T-helper 2 cell treated with Interferon-gamma antibody and Interleukin-4, amounts not matched to agents 5 μg/mL and 100 μg/mL, for 36 hours (primary cell): ENCODE data around the gene QRICH2.
"Not testable (repeated sequence)": the region's sequence is repeated elsewhere in the genome, so short reads cannot be mapped to it uniquely, and the experiment has no call there.

Source experiments
- DNase-seq: peaks from one replicate; pipeline ENCODE4 v3.0.0; 2021; ENCODE audit warnings: low spot score
- H3K27ac Mint-ChIP-seq: one replicate; pipeline ENCODE4 v1.8.0; 2021; ENCODE audit warnings: mild to moderate bottlenecking, mixed read lengths
- H3K27me3 Mint-ChIP-seq: one replicate; pipeline ENCODE4 v1.8.0; 2021; ENCODE audit warnings: low read depth, mixed read lengths
- H3K36me3 Mint-ChIP-seq: one replicate; pipeline ENCODE4 v1.8.0; 2021; ENCODE audit warnings: low read depth, mixed read lengths
- H3K4me1 Mint-ChIP-seq: one replicate; pipeline ENCODE4 v1.8.0; 2021; ENCODE audit warnings: low read depth, mixed read lengths
- H3K4me3 Mint-ChIP-seq: one replicate; pipeline ENCODE4 v1.8.0; 2022; ENCODE audit warnings: mild to moderate bottlenecking, moderate library complexity, mixed read lengths
- H3K9me3 Mint-ChIP-seq: one replicate; pipeline ENCODE4 v1.8.0; 2021; ENCODE audit warnings: mixed read lengths

The QRICH2 gene

GRCh38 chr17:76233588-76234353, 74.3 kb downstream of the QRICH2 start:
- Mint-ChIP-seq H3K4me3 (no peak overlapping the region), H3K36me3 (peaks cover 41% of the 10 kb centered on the region), H3K27me3 (no peaks in the 10 kb centered on the region), H3K4me1 (peaks cover 33% of the 10 kb centered on the region), H3K9me3 (no peaks in the 10 kb centered on the region), H3K27ac (peak overlapping the region; percentile 35)
- DNase-seq = no peak

- no peaks in the 10 kb centered on the region for H3K27me3 Mint-ChIP-seq
- H3K36me3 Mint-ChIP-seq = peaks cover 36% of the 10 kb centered on the region
- no peaks in the 10 kb centered on the region for H3K9me3 Mint-ChIP-seq
- no peak overlapping the region for H3K27ac Mint-ChIP-seq
- DNase-seq = no peak
- no peak overlapping the region for H3K4me3 Mint-ChIP-seq
- H3K4me1 Mint-ChIP-seq = peaks cover 25% of the 10 kb centered on the region
Observed at GRCh38 chr17:76232342-76232741, 75.7 kb downstream of the QRICH2 start.

GRCh38 chr17:76226749-76227148, 81.3 kb downstream of the QRICH2 start:
- not testable (repeated sequence) for H3K27me3 Mint-ChIP-seq, H3K27ac Mint-ChIP-seq, DNase-seq, H3K9me3 Mint-ChIP-seq, H3K4me3 Mint-ChIP-seq
- H3K4me1 Mint-ChIP-seq = peaks cover 13% of the 10 kb centered on the region
- H3K36me3 Mint-ChIP-seq = peaks cover 39% of the 10 kb centered on the region

GRCh38 chr17:76225373-76226086, 82.5 kb downstream of the QRICH2 start:
- Mint-ChIP-seq H3K36me3 (peaks cover 40% of the 10 kb centered on the region), H3K4me1 (peaks cover 13% of the 10 kb centered on the region)
- not testable (repeated sequence) for DNase-seq, H3K27me3 Mint-ChIP-seq, H3K27ac Mint-ChIP-seq, H3K9me3 Mint-ChIP-seq, H3K4me3 Mint-ChIP-seq
